HG03139 (cell line): ENCODE measurements around the gene LRP10.
"Not testable (repeated sequence)": the region's sequence is repeated elsewhere in the genome, so short reads cannot be mapped to it uniquely, and the experiment has no call there.

ENCODE experiments used
- ATAC-seq: cut with Tn5 transposase; IDR thresholded peaks from one replicate; pipeline ENCODE4 v1.9.1; 2021; ENCODE audit not compliant: unreplicated experiment

Gene LRP10

GRCh38 chr14:22886500-22887259 is 15.1 kb downstream of the LRP10 start:
- ATAC-seq: peak; percentile 40

GRCh38 chr14:22887260-22887989 is 15.9 kb downstream of the LRP10 start:
- ATAC-seq: peak; percentile 1

- peak; percentile 39 for ATAC-seq
Measured at GRCh38 chr14:22887990-22888378, 16.4 kb downstream of the LRP10 start.

GRCh38 chr14:22888662-22889061 is 17.1 kb downstream of the LRP10 start:
- no peak for ATAC-seq

GRCh38 chr14:22890416-22890815 is 18.9 kb downstream of the LRP10 start:
- no peak for ATAC-seq

GRCh38 chr14:22892488-22892887 is 20.9 kb downstream of the LRP10 start:
- ATAC-seq: no peak

GRCh38 chr14:22893706-22894105 is 22.2 kb downstream of the LRP10 start:
- no peak for ATAC-seq

- ATAC-seq: no peak
Measured at GRCh38 chr14:22895402-22895801, 23.9 kb downstream of the LRP10 start.

- ATAC-seq: no peak
Measured at GRCh38 chr14:22896356-22896755, 24.8 kb downstream of the LRP10 start.

- no peak for ATAC-seq
Measured at GRCh38 chr14:22896760-22897159, 25.2 kb downstream of the LRP10 start.

- ATAC-seq: no peak
Measured at GRCh38 chr14:22897357-22897756, 25.8 kb downstream of the LRP10 start.

GRCh38 chr14:22898302-22899090 is 27.0 kb downstream of the LRP10 start:
- no peak for ATAC-seq

GRCh38 chr14:22900081-22900799 is 28.7 kb downstream of the LRP10 start:
- ATAC-seq: no peak

GRCh38 chr14:22901799-22902198 is 30.3 kb downstream of the LRP10 start:
- ATAC-seq: no peak

GRCh38 chr14:22903742-22904087 is 32.2 kb downstream of the LRP10 start:
- ATAC-seq: no peak

GRCh38 chr14:22905627-22906026 is 34.1 kb downstream of the LRP10 start:
- no peak for ATAC-seq

GRCh38 chr14:22906073-22906472 is 34.5 kb downstream of the LRP10 start:
- no peak for ATAC-seq

GRCh38 chr14:22907429-22907828 is 35.9 kb downstream of the LRP10 start:
- no peak for ATAC-seq

- no peak for ATAC-seq
Measured at GRCh38 chr14:22908601-22909000, 37.1 kb downstream of the LRP10 start.

GRCh38 chr14:22910916-22911315 is 39.4 kb downstream of the LRP10 start:
- no peak for ATAC-seq

- not testable (repeated sequence) for ATAC-seq
Measured at GRCh38 chr14:22914836-22915235, 43.3 kb downstream of the LRP10 start.
